HepG2 (cell line): ENCODE results near the gene ZNF512B. TPM values are rescaled to one million over a fixed set of nuclear protein-coding genes. Genes with fewer than 3 reads are reported as not detected.

Experiments
- CEBPB ChIP-seq: IDR thresholded peaks from 2 replicates; pipeline ENCODE4 v1.6.1; 2011; ENCODE audit warnings: low read depth, low read length, improper control_type of control experiment, borderline replicate concordance
- ELF4 ChIP-seq: sonication (generic); formaldehyde crosslinking; IDR thresholded peaks from 2 replicates; pipeline ENCODE4 v1.5.0; 2020; ENCODE audit warnings: missing genetic modification reagents, mild to moderate bottlenecking, moderate library complexity, borderline replicate concordance
- FOXO1 ChIP-seq: sonication (generic); formaldehyde crosslinking; IDR thresholded peaks from 2 replicates; pipeline ENCODE4 v1.4.0; 2020; ENCODE audit warnings: missing genetic modification reagents
- FOXO4 ChIP-seq: sonication (generic); formaldehyde crosslinking; conservative IDR thresholded peaks from 2 replicates; pipeline ENCODE4 v1.8.1; 2023; ENCODE audit warnings: missing genetic modification reagents
- GABPA ChIP-seq, 2 experiments: IDR thresholded peaks; 2 replicates each; pipeline ENCODE4 v1.6.1; 2011 to 2016; ENCODE audit warnings: low read depth in 2 of 2, low read length in 1 of 2, missing biosample characterization in 1 of 2, missing genetic modification characterization in 1 of 2
- GATA4 ChIP-seq: sonication (generic); IDR thresholded peaks from 2 replicates; pipeline ENCODE4 v1.6.1; 2016; ENCODE audit warnings: antibody characterized with exemption, low read depth, borderline replicate concordance
- GATAD1 ChIP-seq: IDR thresholded peaks from 2 replicates; pipeline ENCODE4 v1.6.1; 2016; ENCODE audit warnings: missing genetic modification reagents, missing compliant biosample characterization
- HHEX ChIP-seq: IDR thresholded peaks from 2 replicates; pipeline ENCODE4 v1.6.1; 2016; ENCODE audit warnings: control low read depth
- JDP2 ChIP-seq: sonication (generic); formaldehyde crosslinking; IDR thresholded peaks from 2 replicates; pipeline ENCODE4 v1.8.1; 2022; ENCODE audit warnings: missing genetic modification reagents, borderline replicate concordance
- NAIF1 ChIP-seq: sonication (generic); formaldehyde crosslinking; IDR thresholded peaks from 2 replicates; pipeline ENCODE4 v1.5.0; 2020; ENCODE audit warnings: mild to moderate bottlenecking, missing genetic modification reagents, borderline replicate concordance
- POLR2G ChIP-seq: fragments of 200-400 bp; formaldehyde crosslinking; IDR thresholded peaks from 2 replicates; pipeline ENCODE4 v1.6.1; 2018; ENCODE audit warnings: mild to moderate bottlenecking, low read depth, low read length, moderate library complexity
- THYN1 ChIP-seq: sonication (generic); formaldehyde crosslinking; IDR thresholded peaks from 2 replicates; pipeline ENCODE4 v1.8.1; 2023; ENCODE audit warnings: low read depth, mild to moderate bottlenecking, moderate library complexity, missing genetic modification reagents, borderline replicate concordance
- U2AF1 ChIP-seq: fragments of 200-400 bp; formaldehyde crosslinking; optimal IDR thresholded peaks from 2 replicates; pipeline ENCODE3; 2017; ENCODE audit warnings: mild to moderate bottlenecking, low read depth, low read length
- ZBTB37 ChIP-seq: sonication (generic); formaldehyde crosslinking; IDR thresholded peaks from 2 replicates; pipeline ENCODE4 v1.4.0; 2020; ENCODE audit warnings: mild to moderate bottlenecking, missing genetic modification reagents
- ZC3H13 ChIP-seq: sonication (generic); formaldehyde crosslinking; IDR thresholded peaks from 2 replicates; pipeline ENCODE4 v1.8.1; 2023; ENCODE audit warnings: mild to moderate bottlenecking, missing genetic modification reagents, moderate library complexity
- ZFX ChIP-seq: sonication (generic); formaldehyde crosslinking; IDR thresholded peaks from 2 replicates; pipeline ENCODE4 v1.4.0; 2020; ENCODE audit warnings: mild to moderate bottlenecking, low read depth, missing genetic modification reagents, moderate library complexity
- ZNF18 ChIP-seq: sonication (generic); formaldehyde crosslinking; IDR thresholded peaks from 2 replicates; pipeline ENCODE4 v1.8.0; 2022; ENCODE audit warnings: mild to moderate bottlenecking, missing genetic modification reagents; ENCODE audit not compliant: insufficient replicate concordance
- ZNF264 ChIP-seq: sonication (generic); formaldehyde crosslinking; IDR thresholded peaks from 2 replicates; pipeline ENCODE4 v1.4.0; 2020; ENCODE audit warnings: missing genetic modification reagents
- ZNF274 ChIP-seq: sonication (generic); formaldehyde crosslinking; IDR thresholded peaks from 2 replicates; pipeline ENCODE4 v1.5.1; 2020; ENCODE audit warnings: mild to moderate bottlenecking, missing genetic modification reagents
- ZNF431 ChIP-seq: sonication (generic); formaldehyde crosslinking; IDR thresholded peaks from 2 replicates; pipeline ENCODE4 v1.9.0; 2022; ENCODE audit warnings: missing genetic modification reagents, low read depth, mild to moderate bottlenecking, borderline replicate concordance
- ZNF776 ChIP-seq: sonication (generic); formaldehyde crosslinking; IDR thresholded peaks from 2 replicates; pipeline ENCODE4 v1.4.0; 2020; ENCODE audit warnings: mild to moderate bottlenecking, missing genetic modification reagents
- polyA plus RNA-seq, 8 experiments: library from polyadenylated mRNA; depleted of rRNA in 3 of 8; stranded (reverse) in 7 of 8; unstranded in 1 of 8; fragments of >200 nt; fragmentation: Illumina TruSeq in 4 of 8; extraction: Trizol in 4 of 8; gene quantifications; 2 replicates each; pipeline versions ENCODE4 v1.2.1 to v1.2.3, GENCODE V29; 2011 to 2016; ENCODE audit warnings: low read depth in 4 of 8, missing spikeins in 1 of 8, mixed read lengths in 1 of 8; ENCODE audit not compliant: insufficient read depth in 1 of 8
- total RNA-seq, 5 experiments: library from RNA; depleted of rRNA; stranded (reverse); fragments of >200 nt; fragmentation: Illumina TruSeq; extraction: Trizol; gene quantifications; 2 replicates each; pipeline ENCODE4 v1.2.3, GENCODE V29; 2016; ENCODE audit warnings: low read depth in 1 of 5
- TF ChIP-seq, protein P1 (sequence below): sonication (generic); formaldehyde crosslinking; IDR thresholded peaks from 2 replicates; pipeline ENCODE4 v1.8.0; 2022; ENCODE audit warnings: mild to moderate bottlenecking, missing genetic modification reagents, moderate library complexity

The ZNF512B gene
- total and polyA plus RNA-seq, 2 of the 13 experiments (the other 11 are each of a cell fraction or from before 2014, with no cell fraction given): 11.5 to 30.6 TPM

- peak; percentile 85; the same call in 1 of the 2 replicates for TF ChIP-seq ZNF776 (CRISPR knock-in tag)
- no peak for TF ChIP-seq CEBPB
- TF ChIP-seq, protein P1, sequence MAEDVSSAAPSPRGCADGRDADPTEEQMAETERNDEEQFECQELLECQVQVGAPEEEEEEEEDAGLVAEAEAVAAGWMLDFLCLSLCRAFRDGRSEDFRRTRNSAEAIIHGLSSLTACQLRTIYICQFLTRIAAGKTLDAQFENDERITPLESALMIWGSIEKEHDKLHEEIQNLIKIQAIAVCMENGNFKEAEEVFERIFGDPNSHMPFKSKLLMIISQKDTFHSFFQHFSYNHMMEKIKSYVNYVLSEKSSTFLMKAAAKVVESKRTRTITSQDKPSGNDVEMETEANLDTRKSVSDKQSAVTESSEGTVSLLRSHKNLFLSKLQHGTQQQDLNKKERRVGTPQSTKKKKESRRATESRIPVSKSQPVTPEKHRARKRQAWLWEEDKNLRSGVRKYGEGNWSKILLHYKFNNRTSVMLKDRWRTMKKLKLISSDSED: no peak
- TF ChIP-seq ZFX (CRISPR knock-in tag): peak; percentile 83
- peak; percentile 74 for TF ChIP-seq POLR2G
- peak; percentile 30; the same call in 1 of the 2 replicates for TF ChIP-seq ZBTB37 (CRISPR knock-in tag)
- peak; percentile 79 for TF ChIP-seq U2AF1
- TF ChIP-seq FOXO4: 0 out of 2 replicates have a peak, but pooled peaks have one; percentile 96
- TF ChIP-seq FOXO1 (CRISPR knock-in tag): peak; percentile 9; the same call in 1 of the 2 replicates
- no peak; the same call in 1 of the 2 replicates for TF ChIP-seq HHEX (CRISPR knock-in tag)
- peak; percentile 84 for TF ChIP-seq ZC3H13 (CRISPR knock-in tag)
- TF ChIP-seq NAIF1 (CRISPR knock-in tag): no peak
- TF ChIP-seq ZNF431 (CRISPR knock-in tag): 0 out of 2 replicates have a peak, but pooled peaks have one; percentile 74
- peak; percentile 56 for TF ChIP-seq ZNF274 (CRISPR knock-in tag)
- TF ChIP-seq ELF4 (CRISPR knock-in tag): no peak
- TF ChIP-seq ZNF264 (CRISPR knock-in tag): peak; percentile 32; the same call in 1 of the 2 replicates
- TF ChIP-seq GABPA (IDR thresholded peaks at IDR 0.05; ENCODE audit: low read depth, low read length): no peak
- TF ChIP-seq GABPA (CRISPR knock-in tag; IDR thresholded peaks at IDR 0.05; ENCODE audit: low read depth): peak; percentile 44; the same call in 1 of the 2 replicates
- 0 out of 2 replicates have a peak, but pooled peaks have one; percentile 14 for TF ChIP-seq GATA4
- TF ChIP-seq GATAD1 (CRISPR knock-in tag): peak; percentile 51; the same call in 1 of the 2 replicates
- TF ChIP-seq JDP2 (CRISPR knock-in tag): no peak; the same call in 1 of the 2 replicates
- peak; percentile 89 for TF ChIP-seq ZNF18 (CRISPR knock-in tag)
- TF ChIP-seq THYN1 (CRISPR knock-in tag): no peak
Measured at GRCh38 chr20:63979557-63980316, 10.0 kb upstream of the ZNF512B start, which contains the start of gene SAMD10 (continued).
